HepG2 (cell line): Measurements from ENCODE around the gene RPS6KL1. TPM values are rescaled to one million over a fixed set of nuclear protein-coding genes. Genes with fewer than 3 reads are reported as not detected.

Source experiments
- ATAC-seq: fragments of 200-7000 bp; cut with Tn5 transposase; 3 replicates; pipeline ENCODE4 v1.9.1; 2020; ENCODE audit warnings: mild to moderate bottlenecking, moderate library complexity
- BruUV-seq: library from RNA; stranded (reverse); fragments of 400-500 nt; replicated peaks from 2 replicates; lab custom pipeline; 2021; lab: Mats Ljungman, UMichigan
- CTCF ChIA-PET: fragments of 300-600 bp; formaldehyde crosslinking; extraction: SDS; loops from one replicate; lab custom pipeline; 2021; ENCODE audit warnings: low total read pairs, inconsistent platforms, low intra/inter-chr PET ratio; lab: Yijun Ruan, JAX
- POLR2A ChIA-PET: fragments of 350-600 bp; sonication (Branson Sonifier 250); formaldehyde crosslinking; loops from one replicate; lab custom pipeline; 2020; ENCODE audit warnings: antibody characterized with exemption, inconsistent platforms; lab: Yijun Ruan, JAX
- DNase-seq: peaks from one replicate; pipeline ENCODE4 v3.0.0-alpha.2; 2015; ENCODE audit warnings: low spot score
- FAIRE-seq: peaks from 3 replicates; lab custom pipeline; 2011; peaks lifted over from hg19 to GRCh38; lab: Jason Lieb, UNC
- H2AFZ ChIP-seq: one replicate; pipeline ENCODE4 v1.6.1; 2011; ENCODE audit warnings: low read length, inconsistent platforms
- H3K27ac ChIP-seq: fragments of 300-600 bp; 3 replicates; pipeline ENCODE4 v1.8.0; 2011; ENCODE audit warnings: mixed run types, mild to moderate bottlenecking, mixed read lengths, low read length, inconsistent platforms; ENCODE audit not compliant: insufficient read depth; ENCODE audit errors: extremely low read length
- H3K27me3 ChIP-seq, 2 experiments: fragments of 200-600 bp in 1 of 2; 2 replicates in 1 of 2; 3 replicates in 1 of 2; pipeline versions ENCODE4 v1.6.0 to v1.8.0; 2011; ENCODE audit warnings: low read length in 2 of 2, mild to moderate bottlenecking in 2 of 2, moderate library complexity in 2 of 2, inconsistent platforms in 1 of 2; ENCODE audit not compliant: insufficient read depth in 2 of 2, control insufficient read depth in 1 of 2
- H3K36me3 ChIP-seq, 2 experiments: fragments of 200-600 bp in 1 of 2; replicated peaks in 1 of 2; 2 replicates in 1 of 2; 3 replicates in 1 of 2; pipeline versions ENCODE4 v1.5.1 to v1.8.0; 2011; ENCODE audit warnings: low read length in 2 of 2, inconsistent platforms in 1 of 2; ENCODE audit not compliant: insufficient read depth in 2 of 2, control insufficient read depth in 1 of 2
- H3K4me1 ChIP-seq: 2 replicates; pipeline ENCODE4 v1.5.1; 2012; ENCODE audit warnings: low read length, inconsistent platforms; ENCODE audit not compliant: insufficient read depth
- H3K4me2 ChIP-seq: 2 replicates; pipeline ENCODE4 v1.6.0; 2011; ENCODE audit warnings: low read depth, low read length, inconsistent platforms
- H3K4me3 ChIP-seq, 3 experiments: fragments of 200-600 bp in 1 of 3; sonication (generic), shearing (Covaris generic) in 1 of 3; replicated peaks in 1 of 3; 2 replicates each; pipeline ENCODE4 v1.5.1; 2011 to 2016; ENCODE audit warnings: low read length in 3 of 3, inconsistent platforms in 2 of 3, low read depth in 2 of 3, mild to moderate bottlenecking in 2 of 3, control low read depth in 1 of 3, mixed read lengths in 1 of 3; ENCODE audit not compliant: insufficient read depth in 1 of 3
- H3K79me2 ChIP-seq: one replicate; pipeline ENCODE4 v1.6.1; 2011; ENCODE audit warnings: low read length, inconsistent platforms; ENCODE audit not compliant: insufficient read depth
- H3K9ac ChIP-seq: 2 replicates; pipeline ENCODE4 v1.6.0; 2011; ENCODE audit warnings: mild to moderate bottlenecking, low read depth, low read length, inconsistent platforms; ENCODE audit not compliant: insufficient read depth
- H3K9me3 ChIP-seq: 2 replicates; pipeline ENCODE4 v1.5.1; 2012; ENCODE audit warnings: mild to moderate bottlenecking, low read length
- H4K20me1 ChIP-seq: 2 replicates; pipeline ENCODE4 v1.6.0; 2011; ENCODE audit warnings: inconsistent platforms, mild to moderate bottlenecking, low read length, moderate library complexity; ENCODE audit not compliant: insufficient read depth
- GFI1 ChIP-seq: sonication (generic); formaldehyde crosslinking; IDR thresholded peaks from 2 replicates; pipeline ENCODE4 v1.5.0; 2020; ENCODE audit warnings: missing genetic modification reagents, mild to moderate bottlenecking, borderline replicate concordance
- HIVEP1 ChIP-seq: sonication (generic); formaldehyde crosslinking; IDR thresholded peaks from 2 replicates; pipeline ENCODE4 v1.4.0; 2020; ENCODE audit warnings: mild to moderate bottlenecking, missing genetic modification reagents
- KLF13 ChIP-seq: sonication (generic); formaldehyde crosslinking; IDR thresholded peaks from 2 replicates; pipeline ENCODE4 v1.4.0; 2020; ENCODE audit warnings: mild to moderate bottlenecking, missing genetic modification reagents
- MAFG ChIP-seq: sonication (generic); formaldehyde crosslinking; IDR thresholded peaks from 2 replicates; pipeline ENCODE4 v1.5.1; 2020; ENCODE audit warnings: mild to moderate bottlenecking, missing genetic modification reagents
- MTF1 ChIP-seq: sonication (generic); formaldehyde crosslinking; IDR thresholded peaks from 2 replicates; pipeline ENCODE4 v1.5.0; 2020; ENCODE audit warnings: missing genetic modification reagents
- NFIC ChIP-seq: IDR thresholded peaks from 2 replicates; pipeline ENCODE4 v1.6.1; 2012; ENCODE audit warnings: mild to moderate bottlenecking, low read length, inconsistent platforms
- RARA ChIP-seq: IDR thresholded peaks from 2 replicates; pipeline ENCODE4 v1.6.1; 2016; ENCODE audit warnings: missing genetic modification reagents, missing compliant biosample characterization
- SKI ChIP-seq: fragments of 450-650 bp; IDR thresholded peaks from one replicate; pipeline ENCODE4 v1.6.1; 2018; ENCODE audit warnings: mild to moderate bottlenecking; ENCODE audit not compliant: partially characterized antibody
- ZNF546 ChIP-seq: sonication (generic); formaldehyde crosslinking; conservative IDR thresholded peaks from 2 replicates; pipeline ENCODE4 v1.8.1; 2023; ENCODE audit warnings: mild to moderate bottlenecking, missing genetic modification reagents
- WGBS: methylation state at CpG from one replicate; pipeline ENCODE4 v1.1.6; 2017; ENCODE audit warnings: low lambda C conversion rate; 5-methylcytosine and 5-hydroxymethylcytosine counted together
- in situ Hi-C: cut with HindIII; loops from 2 replicates; pipeline ENCODE4 v1.10.0; 2017; ENCODE audit warnings: low pct_unique_long_range_greater_than_20kb; ENCODE audit not compliant: extremely low pct_ligation_motif_present
- intact Hi-C: fragments of 100-400 bp; cut with micrococcal nuclease; formaldehyde crosslinking; loops from one replicate; pipeline ENCODE4 v1.10.0; 2022; ENCODE audit not compliant: unreplicated experiment
- polyA plus RNA-seq, 8 experiments: library from polyadenylated mRNA; depleted of rRNA in 3 of 8; stranded (reverse) in 7 of 8; unstranded in 1 of 8; fragments of >200 nt; fragmentation: Illumina TruSeq in 4 of 8; extraction: Trizol in 4 of 8; gene quantifications; 2 replicates each; pipeline versions ENCODE4 v1.2.1 to v1.2.3, GENCODE V29; 2011 to 2016; ENCODE audit warnings: low read depth in 4 of 8, missing spikeins in 1 of 8, mixed read lengths in 1 of 8; ENCODE audit not compliant: insufficient read depth in 1 of 8
- total RNA-seq, 5 experiments: library from RNA; depleted of rRNA; stranded (reverse); fragments of >200 nt; fragmentation: Illumina TruSeq; extraction: Trizol; gene quantifications; 2 replicates each; pipeline ENCODE4 v1.2.3, GENCODE V29; 2016; ENCODE audit warnings: low read depth in 1 of 5
- TF ChIP-seq, protein P1 (sequence below): sonication (generic); formaldehyde crosslinking; IDR thresholded peaks from 2 replicates; pipeline ENCODE4 v1.5.1; 2020; ENCODE audit warnings: mild to moderate bottlenecking, missing genetic modification reagents, moderate library complexity

RPS6KL1 gene
- total and polyA plus RNA-seq, 2 of the 13 experiments (the other 11 are each of a cell fraction or from before 2014, with no cell fraction given), result 6.5 to 11.5 TPM

DNA sequence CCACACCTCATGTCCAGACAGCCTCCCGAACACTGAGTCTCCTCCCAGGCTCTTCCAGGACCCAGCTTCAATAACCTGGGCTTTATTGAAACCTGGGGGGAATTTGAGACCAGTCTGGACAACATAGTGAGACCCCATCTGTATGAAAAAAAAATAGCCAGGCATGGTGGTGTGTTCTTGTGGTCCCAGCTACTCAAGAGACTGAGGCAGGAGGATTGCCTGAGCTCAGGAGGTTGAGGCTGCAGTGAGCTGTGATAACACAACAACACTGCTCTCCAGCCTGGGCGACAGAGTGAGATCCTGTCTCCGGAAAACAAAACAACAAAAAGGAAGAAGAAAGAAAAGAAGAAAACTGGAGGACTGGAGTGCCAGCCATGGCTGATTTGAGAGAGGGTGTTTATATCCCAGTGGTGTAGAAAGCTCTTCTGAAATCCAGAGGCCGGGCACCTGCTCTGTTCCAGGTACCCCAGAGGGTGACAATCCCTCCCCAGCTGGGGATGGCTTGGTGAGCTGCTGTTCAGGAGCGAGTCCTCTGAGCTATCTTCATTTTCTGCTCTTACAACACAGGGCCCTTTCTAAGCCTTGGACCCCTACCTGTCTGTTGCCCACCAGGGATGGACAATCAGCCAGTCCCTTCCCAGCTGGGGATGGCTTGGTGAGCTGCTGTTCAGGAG lies 38.3 kb upstream of the RPS6KL1 start:
- Histone ChIP-seq H3K9me3 (no peaks in the 10 kb centered on the region), H3K9ac (no peak overlapping the region), H4K20me1 (no peaks in the 10 kb centered on the region), H2AFZ (no peak overlapping the region), H3K36me3 (no peaks in the 10 kb centered on the region), H3K27ac (no peak overlapping the region), H3K27me3 (peaks cover 3 to 32% of the 10 kb centered on the region in 2 experiments; a peak in 3 of 5 replicates), H3K4me3 (no peak overlapping the region), H3K79me2 (no peaks in the 10 kb centered on the region), H3K4me1 (peaks cover 37% of the 10 kb centered on the region), H3K4me2 (no peak overlapping the region)
- POLR2A ChIA-PET, result no interaction called here
- TF ChIP-seq HIVEP1 (CRISPR knock-in tag), result no peak
- TF ChIP-seq MAFG (CRISPR knock-in tag), result no peak
- TF ChIP-seq, protein P1, sequence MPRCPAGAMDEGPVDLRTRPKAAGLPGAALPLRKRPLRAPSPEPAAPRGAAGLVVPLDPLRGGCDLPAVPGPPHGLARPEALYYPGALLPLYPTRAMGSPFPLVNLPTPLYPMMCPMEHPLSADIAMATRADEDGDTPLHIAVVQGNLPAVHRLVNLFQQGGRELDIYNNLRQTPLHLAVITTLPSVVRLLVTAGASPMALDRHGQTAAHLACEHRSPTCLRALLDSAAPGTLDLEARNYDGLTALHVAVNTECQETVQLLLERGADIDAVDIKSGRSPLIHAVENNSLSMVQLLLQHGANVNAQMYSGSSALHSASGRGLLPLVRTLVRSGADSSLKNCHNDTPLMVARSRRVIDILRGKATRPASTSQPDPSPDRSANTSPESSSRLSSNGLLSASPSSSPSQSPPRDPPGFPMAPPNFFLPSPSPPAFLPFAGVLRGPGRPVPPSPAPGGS, result no peak
- TF ChIP-seq GFI1 (CRISPR knock-in tag), result no peak
- TF ChIP-seq NFIC, result no peak
- no peak for TF ChIP-seq KLF13 (CRISPR knock-in tag)
- TF ChIP-seq ZNF546 (CRISPR knock-in tag), result no peak
- TF ChIP-seq RARA (CRISPR knock-in tag), result no peak
- TF ChIP-seq MTF1, result no peak
- TF ChIP-seq SKI, result no peak
- in situ Hi-C loops, result no loop called here
- ATAC-seq, result no peak
- CTCF ChIA-PET, result no interaction called here
- WGBS, result 45% methylated on average over 3 of the region's 5 CpGs
- no peak for FAIRE-seq
- no peak for DNase-seq
- BruUV-seq, result no TSS peak
- intact Hi-C loops, result no loop called here
